Prostate gland (tissue), 2 donors: ENCODE results near the gene FGGY. TPM values are rescaled to one million over a fixed set of nuclear protein-coding genes. Genes with fewer than 3 reads are reported as not detected.

Source experiments
- DNase-seq: peaks from one replicate; pipeline ENCODE4 v3.0.0-alpha.2; 2019; ENCODE audit warnings: low spot score
- H3K27ac ChIP-seq, 2 donors: fragments of 200-600 bp; sonication (generic); 2 replicates each; pipeline ENCODE4 v1.5.1; 2017 to 2019
- H3K27me3 ChIP-seq: fragments of 200-600 bp; sonication (generic); replicated peaks from 2 replicates; pipeline ENCODE4 v1.5.1; 2019; ENCODE audit not compliant: insufficient read depth
- H3K36me3 ChIP-seq, 2 donors: fragments of 200-600 bp; sonication (generic); 1 replicate in 1 of 2; 2 replicates in 1 of 2; pipeline versions ENCODE4 v1.5.1 to v1.8.1; 2017 to 2019
- H3K4me1 ChIP-seq: fragments of 200-600 bp; sonication (generic); replicated peaks from 2 replicates; pipeline ENCODE4 v1.5.1; 2019
- H3K4me3 ChIP-seq, 2 donors: fragments of 200-600 bp; sonication (generic); 2 replicates each; pipeline ENCODE4 v1.5.1; 2017 to 2019
- H3K9me3 ChIP-seq: fragments of 200-600 bp; sonication (generic); 2 replicates; pipeline ENCODE4 v1.5.1; 2017
- CTCF ChIP-seq, 4 experiments: fragments of 200-600 bp in 2 of 4; fragments of 450-650 bp in 2 of 4; sonication (generic) in 2 of 4; IDR thresholded peaks; 1 replicate in 3 of 4; 2 replicates in 1 of 4; pipeline ENCODE4 v1.5.1; 2016 to 2019; ENCODE audit warnings: antibody characterized with exemption in 4 of 4, mild to moderate bottlenecking in 2 of 4, moderate library complexity in 2 of 4
- POLR2A ChIP-seq: fragments of 450-650 bp; IDR thresholded peaks from one replicate; pipeline ENCODE4 v1.6.1; 2016; ENCODE audit warnings: antibody characterized with exemption, mild to moderate bottlenecking
- POLR2AphosphoS5 ChIP-seq: sonication (generic); formaldehyde crosslinking; IDR thresholded peaks from one replicate; pipeline ENCODE4 v1.6.1; 2017; ENCODE audit warnings: antibody characterized with exemption
- WGBS: methylation state at CpG from one replicate; pipeline ENCODE4 v1.1.5; 2018; 5-methylcytosine and 5-hydroxymethylcytosine counted together
- intact Hi-C: fragments of 100-400 bp; cut with DNase I; formaldehyde crosslinking; loops from one replicate; pipeline ENCODE4 v1.14.2; 2022
- total RNA-seq, 2 donors: library from RNA; depleted of rRNA; stranded (reverse); fragments of >200 nt; gene quantifications; one replicate each; pipeline ENCODE4 v1.1.0, GENCODE V29; 2016

FGGY gene
- total RNA-seq, 2 donors from 2014 or later: 28.6 to 32.2 TPM

- Histone ChIP-seq H3K4me3 (no peak overlapping the region), H3K36me3 (no peaks in the 10 kb centered on the region), H3K4me1 (no peaks in the 10 kb centered on the region), H3K27me3 (no peaks in the 10 kb centered on the region), H3K9me3 (no peaks in the 10 kb centered on the region), H3K27ac (no peak overlapping the region)
- DNase-seq: no peak
- TF ChIP-seq CTCF (IDR thresholded peaks at IDR 0.05): no peak
- intact Hi-C loops: no loop called here
- WGBS: 94% methylated on average over 3 of the region's 3 CpGs
Measured at GRCh38 chr1:59342801-59343575, 46.1 kb downstream of the FGGY start.

- Histone ChIP-seq H3K9me3 (no peaks in the 10 kb centered on the region), H3K4me1 (no peaks in the 10 kb centered on the region), H3K27ac (no peak overlapping the region), H3K36me3 (no peaks in the 10 kb centered on the region), H3K4me3 (no peak overlapping the region), H3K27me3 (no peaks in the 10 kb centered on the region)
- no peak for DNase-seq
- intact Hi-C loops: no loop called here
- TF ChIP-seq POLR2A (no peak), CTCF (IDR thresholded peaks at IDR 0.05) (no peak), POLR2AphosphoS5 (no peak)
- 90% methylated on average over 1 of the region's 1 CpG for WGBS
Measured at GRCh38 chr1:59343576-59343840, 46.6 kb downstream of the FGGY start.

GRCh38 chr1:59345221-59345620 lies 48.3 kb downstream of the FGGY start:
- Histone ChIP-seq H3K27me3 (no peaks in the 10 kb centered on the region), H3K27ac (no peak overlapping the region), H3K36me3 (no peaks in the 10 kb centered on the region), H3K4me3 (no peak overlapping the region), H3K4me1 (no peaks in the 10 kb centered on the region), H3K9me3 (no peaks in the 10 kb centered on the region)
- 97% methylated on average over 1 of the region's 1 CpG for WGBS
- no peak for TF ChIP-seq CTCF (IDR thresholded peaks at IDR 0.05)
- TF ChIP-seq POLR2AphosphoS5: no peak
- TF ChIP-seq POLR2A: no peak
- intact Hi-C loops: no loop called here
- no peak for DNase-seq

GRCh38 chr1:59346429-59346828 lies 49.5 kb downstream of the FGGY start:
- no peaks in the 10 kb centered on the region for H3K4me1 ChIP-seq
- no peak for DNase-seq
- intact Hi-C loops: no loop called here
- no peak overlapping the region for H3K4me3 ChIP-seq
- no peak overlapping the region for H3K27ac ChIP-seq
- H3K9me3 ChIP-seq: no peaks in the 10 kb centered on the region
- 64% methylated on average over 3 of the region's 3 CpGs for WGBS
- no peaks in the 10 kb centered on the region for H3K27me3 ChIP-seq
- TF ChIP-seq CTCF (IDR thresholded peaks at IDR 0.05) (no peak), POLR2AphosphoS5 (no peak), POLR2A (no peak)
- H3K36me3 ChIP-seq: no peaks in the 10 kb centered on the region

GRCh38 chr1:59349101-59349500 lies 52.2 kb downstream of the FGGY start:
- no peak for DNase-seq
- Histone ChIP-seq H3K27me3 (no peaks in the 10 kb centered on the region), H3K9me3 (no peaks in the 10 kb centered on the region), H3K36me3 (no peaks in the 10 kb centered on the region), H3K4me1 (no peaks in the 10 kb centered on the region), H3K27ac (no peak overlapping the region), H3K4me3 (no peak overlapping the region)
- TF ChIP-seq POLR2AphosphoS5: no peak
- TF ChIP-seq POLR2A: no peak
- no peak for TF ChIP-seq CTCF (IDR thresholded peaks at IDR 0.05)
- 96% methylated on average over 3 of the region's 3 CpGs for WGBS
- intact Hi-C loops: no loop called here
